ENCODE measurements around the gene GRHL1. TPM values are rescaled to one million over a fixed set of nuclear protein-coding genes. Genes with fewer than 3 reads are reported as not detected.

GRHL1 gene
- polyA plus RNA-seq, 1 of the 3 experiments (the other 2 are of a cell fraction), result 1.0 TPM

- Histone ChIP-seq H3K4me3 (ENCODE audit: low read depth in 2 of 2, low read length in 1 of 2) (no peak overlapping the region), H3K79me2 (ENCODE audit: insufficient read depth) (no peaks in the 10 kb centered on the region), H3K36me3 (replicated peaks in 1 of 2; ENCODE audit: control insufficient read depth in 1 of 2, insufficient read depth in 2 of 2, low read length in 1 of 2) (no peaks in the 10 kb centered on the region), H3K4me2 (peak overlapping the region; percentile 54; the same call in 1 of the 2 replicates), H4K20me1 (ENCODE audit: insufficient read depth) (no peaks in the 10 kb centered on the region), H3K4me1 (ENCODE audit: control insufficient read depth in 1 of 2, insufficient read depth in 2 of 2, low read depth in 1 of 2, low read length in 1 of 2) (peaks cover 14 to 29% of the 10 kb centered on the region in 2 experiments), H3K9ac (no peak overlapping the region), H3K27ac (ENCODE audit: low read depth in 2 of 2, low read length in 1 of 2) (peak overlapping the region; percentile 63 to 74; a peak in 3 of 4 replicates), H2AFZ (ENCODE audit: low read depth) (no peak overlapping the region), H3K27me3 (ENCODE audit: insufficient read depth) (no peaks in the 10 kb centered on the region), H3K9me2 (no peaks in the 10 kb centered on the region), H3K9me3 (no peaks in the 10 kb centered on the region), H3F3A (replicated peaks; ENCODE audit: insufficient read depth) (peaks cover 35% of the 10 kb centered on the region)
- 24% methylated on average over 2 of the region's 2 CpGs for WGBS (ENCODE audit: low lambda C conversion rate)
- DNase-seq, result no peak
- ChIA-PET POLR2A (interaction anchor here (1.1 kb wide), 1 partner anchor 349 kb away, joined by 3 read pairs; the partner anchor contains the start of gene YWHAQ), CTCF (interaction anchor here (1.1 to 10.8 kb wide), 6 partner anchors 14 to 165 kb away, joined by 3 to 357 read pairs (median 80); partner anchors contain the start of gene KLF11)
- TF ChIP-seq JUND (IDR thresholded peaks at IDR 0.05), result peak; percentile 85
- TF ChIP-seq USF1 (IDR thresholded peaks at IDR 0.05; ENCODE audit: borderline replicate concordance, low read depth), result no peak
- peak; percentile 40 to 93; a peak in 3 of 4 replicates for TF ChIP-seq EP300 (IDR thresholded peaks at IDR 0.05; ENCODE audit: borderline replicate concordance in 1 of 2, low read depth in 1 of 2, low read length in 1 of 2)
- TF ChIP-seq, protein P1, sequence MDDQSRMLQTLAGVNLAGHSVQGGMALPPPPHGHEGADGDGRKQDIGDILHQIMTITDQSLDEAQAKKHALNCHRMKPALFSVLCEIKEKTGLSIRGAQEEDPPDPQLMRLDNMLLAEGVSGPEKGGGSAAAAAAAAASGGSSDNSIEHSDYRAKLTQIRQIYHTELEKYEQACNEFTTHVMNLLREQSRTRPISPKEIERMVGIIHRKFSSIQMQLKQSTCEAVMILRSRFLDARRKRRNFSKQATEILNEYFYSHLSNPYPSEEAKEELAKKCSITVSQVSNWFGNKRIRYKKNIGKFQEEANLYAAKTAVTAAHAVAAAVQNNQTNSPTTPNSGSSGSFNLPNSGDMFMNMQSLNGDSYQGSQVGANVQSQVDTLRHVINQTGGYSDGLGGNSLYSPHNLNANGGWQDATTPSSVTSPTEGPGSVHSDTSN (IDR thresholded peaks at IDR 0.05), result peak; percentile 96
- TF ChIP-seq MXI1 (IDR thresholded peaks at IDR 0.05; ENCODE audit: low read depth, low read length), result no peak
- peak; percentile 71; the same call in 1 of the 2 replicates for TF ChIP-seq FOSL2 (IDR thresholded peaks at IDR 0.05; ENCODE audit: borderline replicate concordance, low read depth)
- TF ChIP-seq RFX5 (IDR thresholded peaks at IDR 0.05; ENCODE audit: low read length), result no peak
- no peak for TF ChIP-seq NRF1 (IDR thresholded peaks at IDR 0.05; ENCODE audit: low read depth, low read length)
- TF ChIP-seq, protein P2, sequence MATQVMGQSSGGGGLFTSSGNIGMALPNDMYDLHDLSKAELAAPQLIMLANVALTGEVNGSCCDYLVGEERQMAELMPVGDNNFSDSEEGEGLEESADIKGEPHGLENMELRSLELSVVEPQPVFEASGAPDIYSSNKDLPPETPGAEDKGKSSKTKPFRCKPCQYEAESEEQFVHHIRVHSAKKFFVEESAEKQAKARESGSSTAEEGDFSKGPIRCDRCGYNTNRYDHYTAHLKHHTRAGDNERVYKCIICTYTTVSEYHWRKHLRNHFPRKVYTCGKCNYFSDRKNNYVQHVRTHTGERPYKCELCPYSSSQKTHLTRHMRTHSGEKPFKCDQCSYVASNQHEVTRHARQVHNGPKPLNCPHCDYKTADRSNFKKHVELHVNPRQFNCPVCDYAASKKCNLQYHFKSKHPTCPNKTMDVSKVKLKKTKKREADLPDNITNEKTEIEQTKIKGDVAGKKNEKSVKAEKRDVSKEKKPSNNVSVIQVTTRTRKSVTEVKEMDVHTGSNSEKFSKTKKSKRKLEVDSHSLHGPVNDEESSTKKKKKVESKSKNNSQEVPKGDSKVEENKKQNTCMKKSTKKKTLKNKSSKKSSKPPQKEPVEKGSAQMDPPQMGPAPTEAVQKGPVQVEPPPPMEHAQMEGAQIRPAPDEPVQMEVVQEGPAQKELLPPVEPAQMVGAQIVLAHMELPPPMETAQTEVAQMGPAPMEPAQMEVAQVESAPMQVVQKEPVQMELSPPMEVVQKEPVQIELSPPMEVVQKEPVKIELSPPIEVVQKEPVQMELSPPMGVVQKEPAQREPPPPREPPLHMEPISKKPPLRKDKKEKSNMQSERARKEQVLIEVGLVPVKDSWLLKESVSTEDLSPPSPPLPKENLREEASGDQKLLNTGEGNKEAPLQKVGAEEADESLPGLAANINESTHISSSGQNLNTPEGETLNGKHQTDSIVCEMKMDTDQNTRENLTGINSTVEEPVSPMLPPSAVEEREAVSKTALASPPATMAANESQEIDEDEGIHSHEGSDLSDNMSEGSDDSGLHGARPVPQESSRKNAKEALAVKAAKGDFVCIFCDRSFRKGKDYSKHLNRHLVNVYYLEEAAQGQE (IDR thresholded peaks at IDR 0.05; ENCODE audit: low read depth, low read length), result no peak
- TF ChIP-seq YY1 (IDR thresholded peaks at IDR 0.05; ENCODE audit: low read depth), result no peak
- TF ChIP-seq RCOR1 (IDR thresholded peaks at IDR 0.05; ENCODE audit: low read length), result no peak
- no peak for TF ChIP-seq FOXJ3 (CRISPR knock-in tag; IDR thresholded peaks at IDR 0.05)
- TF ChIP-seq RXRA (IDR thresholded peaks at IDR 0.05; ENCODE audit: borderline replicate concordance, low read depth), result peak; percentile 61; the same call in 1 of the 2 replicates
- TF ChIP-seq RAD21 (IDR thresholded peaks at IDR 0.05; ENCODE audit: low read length), result no peak
- TF ChIP-seq MEF2A (IDR thresholded peaks at IDR 0.05; ENCODE audit: borderline replicate concordance, low read depth), result no peak
- TF ChIP-seq NFIC (IDR thresholded peaks at IDR 0.05; ENCODE audit: borderline replicate concordance), result peak; percentile 69
- TF ChIP-seq FOXM1 (IDR thresholded peaks at IDR 0.05; ENCODE audit: low read depth), result peak; percentile 64; the same call in 1 of the 2 replicates
- TF ChIP-seq, protein P3, sequence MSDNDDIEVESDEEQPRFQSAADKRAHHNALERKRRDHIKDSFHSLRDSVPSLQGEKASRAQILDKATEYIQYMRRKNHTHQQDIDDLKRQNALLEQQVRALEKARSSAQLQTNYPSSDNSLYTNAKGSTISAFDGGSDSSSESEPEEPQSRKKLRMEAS (IDR thresholded peaks at IDR 0.05; ENCODE audit: low read depth), result no peak; the same call in 1 of the 2 replicates
- TF ChIP-seq TAF1 (IDR thresholded peaks at IDR 0.05; ENCODE audit: borderline replicate concordance, low read depth, low read length), result no peak
- TF ChIP-seq ELF1 (IDR thresholded peaks at IDR 0.05), result no peak
- TF ChIP-seq EZH2phosphoT487 (IDR thresholded peaks at IDR 0.05; ENCODE audit: borderline replicate concordance, low read depth), result no peak
- peak; percentile 69; the same call in 1 of the 2 replicates for TF ChIP-seq TEAD4 (IDR thresholded peaks at IDR 0.05; ENCODE audit: borderline replicate concordance, insufficient read depth)
- TF ChIP-seq TCF12 (IDR thresholded peaks at IDR 0.05), result peak; percentile 97
- TF ChIP-seq, protein P4, sequence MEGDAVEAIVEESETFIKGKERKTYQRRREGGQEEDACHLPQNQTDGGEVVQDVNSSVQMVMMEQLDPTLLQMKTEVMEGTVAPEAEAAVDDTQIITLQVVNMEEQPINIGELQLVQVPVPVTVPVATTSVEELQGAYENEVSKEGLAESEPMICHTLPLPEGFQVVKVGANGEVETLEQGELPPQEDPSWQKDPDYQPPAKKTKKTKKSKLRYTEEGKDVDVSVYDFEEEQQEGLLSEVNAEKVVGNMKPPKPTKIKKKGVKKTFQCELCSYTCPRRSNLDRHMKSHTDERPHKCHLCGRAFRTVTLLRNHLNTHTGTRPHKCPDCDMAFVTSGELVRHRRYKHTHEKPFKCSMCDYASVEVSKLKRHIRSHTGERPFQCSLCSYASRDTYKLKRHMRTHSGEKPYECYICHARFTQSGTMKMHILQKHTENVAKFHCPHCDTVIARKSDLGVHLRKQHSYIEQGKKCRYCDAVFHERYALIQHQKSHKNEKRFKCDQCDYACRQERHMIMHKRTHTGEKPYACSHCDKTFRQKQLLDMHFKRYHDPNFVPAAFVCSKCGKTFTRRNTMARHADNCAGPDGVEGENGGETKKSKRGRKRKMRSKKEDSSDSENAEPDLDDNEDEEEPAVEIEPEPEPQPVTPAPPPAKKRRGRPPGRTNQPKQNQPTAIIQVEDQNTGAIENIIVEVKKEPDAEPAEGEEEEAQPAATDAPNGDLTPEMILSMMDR (IDR thresholded peaks at IDR 0.05), result no peak
- no peak for TF ChIP-seq GATA2 (CRISPR knock-in tag; IDR thresholded peaks at IDR 0.05)
- TF ChIP-seq GABPA (IDR thresholded peaks at IDR 0.05; ENCODE audit: low read depth), result no peak
- no peak for TF ChIP-seq USF2 (IDR thresholded peaks at IDR 0.05; ENCODE audit: borderline replicate concordance, low read depth, low read length)
These were observed 29.0 kb downstream of the GRHL1 start for GRCh38 chr2:9980520-9980919.

Measured in SK-N-SH (cell line).